Neural cell (in vitro differentiated cells): ENCODE data around the gene RXFP2. TPM values are rescaled to one million over a fixed set of nuclear protein-coding genes. Genes with fewer than 3 reads are reported as not detected.

Experiments used
- H2AFZ ChIP-seq: fragments of 200-600, 300-800 bp; sonication (generic), shearing (Covaris generic); 2 replicates; pipeline ENCODE4 v1.6.0; 2014; ENCODE audit warnings: low read depth, mild to moderate bottlenecking, antibody characterized with exemption, low read length, moderate library complexity
- H3F3A ChIP-seq: fragments of 200-600 bp; shearing (Covaris generic); 2 replicates; pipeline ENCODE4 v1.6.1; 2016; ENCODE audit warnings: mild to moderate bottlenecking, moderate library complexity, mixed read lengths, antibody characterized with exemption, low read length; ENCODE audit not compliant: insufficient read depth, poor library complexity, severe bottlenecking
- H3K27ac ChIP-seq: fragments of 200-600, 300-800 bp; sonication (generic), shearing (Covaris generic); 2 replicates; pipeline ENCODE4 v1.5.1; 2014; ENCODE audit warnings: mild to moderate bottlenecking, low read length, moderate library complexity
- H3K27me3 ChIP-seq: fragments of 300-800, 200-600 bp; sonication (generic), shearing (Covaris generic); 2 replicates; pipeline ENCODE4 v1.6.0; 2014; ENCODE audit warnings: mild to moderate bottlenecking, low read depth, low read length, moderate library complexity; ENCODE audit not compliant: insufficient read depth
- H3K36me3 ChIP-seq: fragments of 300-800, 200-600 bp; sonication (generic), shearing (Covaris generic); 2 replicates; pipeline ENCODE4 v1.5.1; 2014; ENCODE audit warnings: mild to moderate bottlenecking, antibody characterized with exemption, low read length, moderate library complexity; ENCODE audit not compliant: insufficient read depth
- H3K4me2 ChIP-seq: fragments of 300-800, 200-600 bp; sonication (generic), shearing (Covaris generic); 2 replicates; pipeline ENCODE4 v1.6.0; 2014; ENCODE audit warnings: mild to moderate bottlenecking, low read length
- H3K4me3 ChIP-seq: fragments of 300-800, 200-600 bp; sonication (generic), shearing (Covaris generic); 2 replicates; pipeline ENCODE4 v1.5.1; 2014; ENCODE audit warnings: mild to moderate bottlenecking, low read length, moderate library complexity
- H3K79me2 ChIP-seq: fragments of 200-600 bp; shearing (Covaris generic); replicated peaks from 2 replicates; pipeline ENCODE4 v1.6.0; 2014; ENCODE audit warnings: mild to moderate bottlenecking, low read length, moderate library complexity; ENCODE audit not compliant: insufficient read depth
- H3K9ac ChIP-seq: fragments of 300-800, 200-600 bp; sonication (generic), shearing (Covaris generic); 2 replicates; pipeline ENCODE4 v1.6.1; 2016; ENCODE audit warnings: mild to moderate bottlenecking, low read length, mixed read lengths
- H3K9me2 ChIP-seq: fragments of 200-600 bp; shearing (Covaris generic); 2 replicates; pipeline ENCODE4 v1.6.1; 2016; ENCODE audit warnings: mild to moderate bottlenecking, low read length, mixed read lengths; ENCODE audit not compliant: insufficient read depth
- H3K9me3 ChIP-seq: fragments of 200-600, 300-800 bp; sonication (generic), shearing (Covaris generic); 2 replicates; pipeline ENCODE4 v1.6.1; 2016; ENCODE audit warnings: mild to moderate bottlenecking, mixed run types, low read length, moderate library complexity, mixed read lengths
- H4K20me1 ChIP-seq: fragments of 200-600 bp; shearing (Covaris generic); 2 replicates; pipeline ENCODE4 v1.6.1; 2016; ENCODE audit warnings: mild to moderate bottlenecking, mixed run types; ENCODE audit not compliant: insufficient read depth
- EZH2 ChIP-seq: fragments of 200-600, 300-800 bp; shearing (Covaris generic), sonication (generic); IDR thresholded peaks from 2 replicates; pipeline ENCODE4 v1.6.1; 2014; ENCODE audit warnings: antibody characterized with exemption, low read length, borderline replicate concordance, mild to moderate bottlenecking; ENCODE audit not compliant: insufficient read depth, poor library complexity, severe bottlenecking
- MXI1 ChIP-seq: fragments of 450-650 bp; conservative IDR thresholded peaks from 2 replicates; pipeline ENCODE4 v1.6.1; 2014; ENCODE audit warnings: antibody characterized with exemption, mild to moderate bottlenecking; ENCODE audit not compliant: poor library complexity, severe bottlenecking
- POLR2AphosphoS5 ChIP-seq: IDR thresholded peaks from 2 replicates; pipeline ENCODE4 v1.6.1; 2012
- RAD21 ChIP-seq: fragments of 450-650 bp; conservative IDR thresholded peaks from 2 replicates; pipeline ENCODE4 v1.6.1; 2014; ENCODE audit warnings: antibody characterized with exemption, mild to moderate bottlenecking, moderate library complexity
- TAF1 ChIP-seq: IDR thresholded peaks from 2 replicates; pipeline ENCODE4 v1.6.1; 2012; ENCODE audit warnings: low read depth
- polyA plus RNA-seq: library from polyadenylated mRNA; depleted of rRNA; stranded (reverse); fragments of >200 nt; gene quantifications from 2 replicates; pipeline ENCODE4 v1.2.3, GENCODE V29; 2014
- TF ChIP-seq, protein P1 (sequence below): IDR thresholded peaks from 2 replicates; pipeline ENCODE4 v1.6.1; 2012; ENCODE audit warnings: borderline replicate concordance
- TF ChIP-seq, protein P2 (sequence below): fragments of 450-650 bp; IDR thresholded peaks from 2 replicates; pipeline ENCODE4 v1.5.1; 2014; ENCODE audit warnings: antibody characterized with exemption, mild to moderate bottlenecking, moderate library complexity; ENCODE audit not compliant: poor library complexity, severe bottlenecking

Gene RXFP2
- polyA plus RNA-seq, 1 donor from 2014 or later: not detected

DNA sequence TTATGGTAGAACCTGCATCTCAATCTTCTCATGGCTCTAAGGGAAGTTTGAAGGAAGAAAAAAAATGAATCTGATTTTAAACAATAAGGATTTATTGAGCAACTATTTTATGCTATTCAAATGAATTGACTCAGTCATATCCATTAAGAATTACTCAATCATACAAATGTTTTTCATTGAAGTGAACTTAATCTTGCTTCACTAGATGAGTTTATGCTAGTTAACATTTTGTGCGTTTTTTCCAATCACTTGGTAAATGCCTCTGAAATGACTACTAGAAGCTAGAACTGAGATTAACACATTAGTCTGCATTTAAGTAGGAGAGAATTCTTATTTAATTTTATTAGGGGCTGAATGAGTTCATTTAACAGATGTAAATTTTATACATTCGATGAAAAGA is 25.2 kb downstream of the RXFP2 start:
- Histone ChIP-seq H3K9ac (no peak overlapping the region), H3K9me2 (no peaks in the 10 kb centered on the region)

DNA sequence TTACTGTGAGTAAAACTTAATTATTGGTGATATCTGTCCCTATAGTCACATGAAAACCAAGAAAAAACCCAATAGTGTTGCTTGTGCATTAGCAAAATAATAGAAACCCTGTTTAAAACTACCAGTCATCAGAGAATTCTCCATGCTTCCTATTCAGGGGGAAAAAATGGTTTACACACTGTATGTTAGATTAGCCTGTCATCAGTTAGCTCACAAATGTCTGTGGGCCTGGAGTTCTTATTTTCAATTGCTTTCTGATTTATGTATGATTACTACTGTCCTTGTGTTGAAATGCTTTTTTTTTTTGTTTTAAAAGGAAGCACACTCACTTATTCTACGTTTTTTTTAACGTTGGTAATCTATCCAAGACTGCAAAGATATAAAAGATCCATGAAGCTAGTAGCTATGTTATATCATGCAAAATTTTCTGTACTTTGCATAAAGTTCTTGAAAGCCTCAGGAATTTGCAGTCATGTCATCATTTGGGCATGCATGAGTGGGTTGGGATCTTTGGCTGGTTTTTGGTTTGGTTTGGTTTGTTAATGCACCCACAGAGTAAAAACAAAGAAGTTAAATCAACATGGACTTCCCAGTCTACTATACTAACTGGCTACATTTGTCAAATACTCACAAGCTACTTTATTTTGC is 25.9 kb downstream of the RXFP2 start:
- no peaks in the 10 kb centered on the region for H3K79me2 ChIP-seq
- no peak overlapping the region for H3K4me3 ChIP-seq
- no peaks in the 10 kb centered on the region for H4K20me1 ChIP-seq
- no peak overlapping the region for H3K4me2 ChIP-seq
- H2AFZ ChIP-seq: no peak overlapping the region
- H3K9ac ChIP-seq: no peak overlapping the region
- no peak overlapping the region for H3K27ac ChIP-seq
- no peak for TF ChIP-seq MXI1
- TF ChIP-seq RAD21: no peak
- no peaks in the 10 kb centered on the region for H3F3A ChIP-seq
- no peaks in the 10 kb centered on the region for H3K9me3 ChIP-seq
- H3K27me3 ChIP-seq: no peaks in the 10 kb centered on the region
- no peaks in the 10 kb centered on the region for H3K9me2 ChIP-seq
- no peaks in the 10 kb centered on the region for H3K36me3 ChIP-seq

More for the DNA sequence above, 25.2 kb downstream of the RXFP2 start:
- H3F3A ChIP-seq: no peaks in the 10 kb centered on the region
- H3K36me3 ChIP-seq: no peaks in the 10 kb centered on the region
- H2AFZ ChIP-seq: no peak overlapping the region
- H3K4me2 ChIP-seq: no peak overlapping the region
- H3K27ac ChIP-seq: no peak overlapping the region
- no peaks in the 10 kb centered on the region for H3K79me2 ChIP-seq
- H3K9me3 ChIP-seq: no peaks in the 10 kb centered on the region
- H3K27me3 ChIP-seq: no peaks in the 10 kb centered on the region
- TF ChIP-seq, protein P1, sequence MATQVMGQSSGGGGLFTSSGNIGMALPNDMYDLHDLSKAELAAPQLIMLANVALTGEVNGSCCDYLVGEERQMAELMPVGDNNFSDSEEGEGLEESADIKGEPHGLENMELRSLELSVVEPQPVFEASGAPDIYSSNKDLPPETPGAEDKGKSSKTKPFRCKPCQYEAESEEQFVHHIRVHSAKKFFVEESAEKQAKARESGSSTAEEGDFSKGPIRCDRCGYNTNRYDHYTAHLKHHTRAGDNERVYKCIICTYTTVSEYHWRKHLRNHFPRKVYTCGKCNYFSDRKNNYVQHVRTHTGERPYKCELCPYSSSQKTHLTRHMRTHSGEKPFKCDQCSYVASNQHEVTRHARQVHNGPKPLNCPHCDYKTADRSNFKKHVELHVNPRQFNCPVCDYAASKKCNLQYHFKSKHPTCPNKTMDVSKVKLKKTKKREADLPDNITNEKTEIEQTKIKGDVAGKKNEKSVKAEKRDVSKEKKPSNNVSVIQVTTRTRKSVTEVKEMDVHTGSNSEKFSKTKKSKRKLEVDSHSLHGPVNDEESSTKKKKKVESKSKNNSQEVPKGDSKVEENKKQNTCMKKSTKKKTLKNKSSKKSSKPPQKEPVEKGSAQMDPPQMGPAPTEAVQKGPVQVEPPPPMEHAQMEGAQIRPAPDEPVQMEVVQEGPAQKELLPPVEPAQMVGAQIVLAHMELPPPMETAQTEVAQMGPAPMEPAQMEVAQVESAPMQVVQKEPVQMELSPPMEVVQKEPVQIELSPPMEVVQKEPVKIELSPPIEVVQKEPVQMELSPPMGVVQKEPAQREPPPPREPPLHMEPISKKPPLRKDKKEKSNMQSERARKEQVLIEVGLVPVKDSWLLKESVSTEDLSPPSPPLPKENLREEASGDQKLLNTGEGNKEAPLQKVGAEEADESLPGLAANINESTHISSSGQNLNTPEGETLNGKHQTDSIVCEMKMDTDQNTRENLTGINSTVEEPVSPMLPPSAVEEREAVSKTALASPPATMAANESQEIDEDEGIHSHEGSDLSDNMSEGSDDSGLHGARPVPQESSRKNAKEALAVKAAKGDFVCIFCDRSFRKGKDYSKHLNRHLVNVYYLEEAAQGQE: no peak
- no peak overlapping the region for H3K4me3 ChIP-seq
- H4K20me1 ChIP-seq: no peaks in the 10 kb centered on the region

DNA sequence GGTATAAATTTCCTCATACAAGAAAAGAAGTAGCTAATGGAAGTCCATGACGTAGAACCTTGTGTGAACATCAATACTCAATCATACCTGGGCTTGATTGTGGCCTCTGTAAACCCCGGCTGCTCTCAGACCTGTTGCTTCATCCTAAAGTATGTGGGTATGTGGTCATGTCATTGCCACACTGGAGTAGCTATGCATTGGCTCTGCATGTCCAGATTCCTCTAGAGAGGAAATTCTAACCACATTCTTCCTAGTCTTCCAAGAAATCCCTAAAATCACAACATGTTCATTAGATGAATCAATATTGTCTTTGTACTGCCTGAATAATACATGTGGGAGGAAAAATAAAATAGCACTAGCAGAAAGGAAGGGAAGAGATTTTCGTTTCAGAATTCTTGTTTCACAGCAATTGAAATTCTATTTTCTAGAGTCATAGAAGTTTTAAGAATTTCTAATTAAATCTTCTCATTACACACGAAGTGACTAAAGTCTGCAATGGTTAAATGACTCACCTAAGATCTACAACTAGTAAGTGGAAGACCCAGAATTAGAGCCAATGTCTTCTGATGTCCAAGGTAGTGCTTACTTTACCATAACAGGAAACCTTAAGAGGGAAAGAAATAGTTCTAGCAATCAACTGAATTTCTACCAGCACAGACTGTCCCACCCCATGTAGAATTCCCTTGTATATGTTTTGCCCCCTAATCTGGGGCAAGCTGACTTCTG is 28.0 kb downstream of the RXFP2 start:
- Histone ChIP-seq H3K9me3 (no peaks in the 10 kb centered on the region), H3K4me2 (no peak overlapping the region), H3K36me3 (no peaks in the 10 kb centered on the region), H3K27ac (no peak overlapping the region), H3K9ac (no peak overlapping the region), H3F3A (no peaks in the 10 kb centered on the region), H3K27me3 (no peaks in the 10 kb centered on the region), H4K20me1 (no peaks in the 10 kb centered on the region), H2AFZ (no peak overlapping the region), H3K79me2 (no peaks in the 10 kb centered on the region), H3K9me2 (no peaks in the 10 kb centered on the region), H3K4me3 (no peak overlapping the region)
- no peak for TF ChIP-seq POLR2AphosphoS5
- TF ChIP-seq TAF1: no peak
- TF ChIP-seq MXI1: no peak
- TF ChIP-seq EZH2: no peak
- TF ChIP-seq, protein P1: no peak
- no peak for TF ChIP-seq RAD21
- TF ChIP-seq, protein P2, sequence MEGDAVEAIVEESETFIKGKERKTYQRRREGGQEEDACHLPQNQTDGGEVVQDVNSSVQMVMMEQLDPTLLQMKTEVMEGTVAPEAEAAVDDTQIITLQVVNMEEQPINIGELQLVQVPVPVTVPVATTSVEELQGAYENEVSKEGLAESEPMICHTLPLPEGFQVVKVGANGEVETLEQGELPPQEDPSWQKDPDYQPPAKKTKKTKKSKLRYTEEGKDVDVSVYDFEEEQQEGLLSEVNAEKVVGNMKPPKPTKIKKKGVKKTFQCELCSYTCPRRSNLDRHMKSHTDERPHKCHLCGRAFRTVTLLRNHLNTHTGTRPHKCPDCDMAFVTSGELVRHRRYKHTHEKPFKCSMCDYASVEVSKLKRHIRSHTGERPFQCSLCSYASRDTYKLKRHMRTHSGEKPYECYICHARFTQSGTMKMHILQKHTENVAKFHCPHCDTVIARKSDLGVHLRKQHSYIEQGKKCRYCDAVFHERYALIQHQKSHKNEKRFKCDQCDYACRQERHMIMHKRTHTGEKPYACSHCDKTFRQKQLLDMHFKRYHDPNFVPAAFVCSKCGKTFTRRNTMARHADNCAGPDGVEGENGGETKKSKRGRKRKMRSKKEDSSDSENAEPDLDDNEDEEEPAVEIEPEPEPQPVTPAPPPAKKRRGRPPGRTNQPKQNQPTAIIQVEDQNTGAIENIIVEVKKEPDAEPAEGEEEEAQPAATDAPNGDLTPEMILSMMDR: no peak
